Esophagus muscularis mucosa (tissue), 3 donors: ENCODE data around the gene TC2N.

Source experiments
- POLR2A ChIP-seq: fragments of 450-650 bp; IDR thresholded peaks from one replicate; pipeline ENCODE4 v1.6.1; 2017; ENCODE audit warnings: antibody characterized with exemption, moderate library complexity, mild to moderate bottlenecking, low read depth
- TF ChIP-seq, protein P1 (sequence below), 3 experiments: fragments of 200-600 bp in 2 of 3; fragments of 450-650 bp in 1 of 3; sonication (generic) in 2 of 3; IDR thresholded peaks; one replicate each; pipeline ENCODE4 v1.5.1; 2017 to 2019; ENCODE audit warnings: antibody characterized with exemption in 3 of 3, mild to moderate bottlenecking in 2 of 3, moderate library complexity in 1 of 3

- TF ChIP-seq, protein P1, sequence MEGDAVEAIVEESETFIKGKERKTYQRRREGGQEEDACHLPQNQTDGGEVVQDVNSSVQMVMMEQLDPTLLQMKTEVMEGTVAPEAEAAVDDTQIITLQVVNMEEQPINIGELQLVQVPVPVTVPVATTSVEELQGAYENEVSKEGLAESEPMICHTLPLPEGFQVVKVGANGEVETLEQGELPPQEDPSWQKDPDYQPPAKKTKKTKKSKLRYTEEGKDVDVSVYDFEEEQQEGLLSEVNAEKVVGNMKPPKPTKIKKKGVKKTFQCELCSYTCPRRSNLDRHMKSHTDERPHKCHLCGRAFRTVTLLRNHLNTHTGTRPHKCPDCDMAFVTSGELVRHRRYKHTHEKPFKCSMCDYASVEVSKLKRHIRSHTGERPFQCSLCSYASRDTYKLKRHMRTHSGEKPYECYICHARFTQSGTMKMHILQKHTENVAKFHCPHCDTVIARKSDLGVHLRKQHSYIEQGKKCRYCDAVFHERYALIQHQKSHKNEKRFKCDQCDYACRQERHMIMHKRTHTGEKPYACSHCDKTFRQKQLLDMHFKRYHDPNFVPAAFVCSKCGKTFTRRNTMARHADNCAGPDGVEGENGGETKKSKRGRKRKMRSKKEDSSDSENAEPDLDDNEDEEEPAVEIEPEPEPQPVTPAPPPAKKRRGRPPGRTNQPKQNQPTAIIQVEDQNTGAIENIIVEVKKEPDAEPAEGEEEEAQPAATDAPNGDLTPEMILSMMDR (IDR thresholded peaks at IDR 0.05): no peak
- TF ChIP-seq POLR2A: no peak
Observed at GRCh38 chr14:91858536-91859275, 8.6 kb downstream of the TC2N start.
